Fibroblast of villous mesenchyme (primary cell): ENCODE data around the gene LUZP4. TPM values are rescaled to one million over a fixed set of nuclear protein-coding genes. Genes with fewer than 3 reads are reported as not detected.
"Not testable (repeated sequence)": the region's sequence is repeated elsewhere in the genome, so short reads cannot be mapped to it uniquely, and the experiment has no call there.

ENCODE experiments used
- DNase-seq: peaks from one replicate; pipeline ENCODE4 v3.0.0-alpha.2; 2010; ENCODE audit warnings: low read depth
- H3K4me3 ChIP-seq: 2 replicates; pipeline ENCODE4 v1.5.1; 2011; ENCODE audit warnings: low read depth, mild to moderate bottlenecking, low read length
- CTCF ChIP-seq: IDR thresholded peaks from 2 replicates; pipeline ENCODE4 v1.5.1; 2012; ENCODE audit warnings: low read depth, mild to moderate bottlenecking, low read length; ENCODE audit not compliant: insufficient read depth
- total RNA-seq: library from RNA; depleted of rRNA; stranded (reverse); fragments of >200 nt; gene quantifications from 2 replicates; pipeline ENCODE4 v1.2.3, GENCODE V29; 2012

Gene LUZP4
- total RNA-seq, 1 donor = not detected

DNA sequence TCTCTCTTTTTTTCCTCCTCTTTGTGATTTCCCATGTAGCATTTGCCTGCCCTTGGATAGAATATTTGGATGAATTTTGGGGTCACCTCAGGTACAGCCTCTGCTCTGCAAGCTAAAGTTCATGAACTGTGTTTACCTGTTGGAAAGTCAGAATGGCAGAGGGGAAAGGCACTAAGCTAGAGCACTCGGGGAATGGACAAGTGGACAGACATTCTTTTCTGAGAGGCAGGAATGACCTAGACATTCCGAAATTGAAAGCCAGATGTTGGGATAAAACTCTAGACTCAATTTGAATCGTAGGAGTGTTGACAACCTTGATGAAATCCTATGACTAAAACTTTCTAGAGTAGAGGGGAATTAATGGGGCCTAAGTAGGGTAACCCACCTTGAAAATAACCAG, 56.1 kb downstream of the LUZP4 start:
- no peak for DNase-seq

GRCh38 chrX:115346738-115347137, 57.2 kb downstream of the LUZP4 start:
- not testable (repeated sequence) for H3K4me3 ChIP-seq, DNase-seq

More for the DNA sequence above, 56.1 kb downstream of the LUZP4 start:
- no peak for TF ChIP-seq CTCF
- H3K4me3 ChIP-seq = no peak overlapping the region

DNA sequence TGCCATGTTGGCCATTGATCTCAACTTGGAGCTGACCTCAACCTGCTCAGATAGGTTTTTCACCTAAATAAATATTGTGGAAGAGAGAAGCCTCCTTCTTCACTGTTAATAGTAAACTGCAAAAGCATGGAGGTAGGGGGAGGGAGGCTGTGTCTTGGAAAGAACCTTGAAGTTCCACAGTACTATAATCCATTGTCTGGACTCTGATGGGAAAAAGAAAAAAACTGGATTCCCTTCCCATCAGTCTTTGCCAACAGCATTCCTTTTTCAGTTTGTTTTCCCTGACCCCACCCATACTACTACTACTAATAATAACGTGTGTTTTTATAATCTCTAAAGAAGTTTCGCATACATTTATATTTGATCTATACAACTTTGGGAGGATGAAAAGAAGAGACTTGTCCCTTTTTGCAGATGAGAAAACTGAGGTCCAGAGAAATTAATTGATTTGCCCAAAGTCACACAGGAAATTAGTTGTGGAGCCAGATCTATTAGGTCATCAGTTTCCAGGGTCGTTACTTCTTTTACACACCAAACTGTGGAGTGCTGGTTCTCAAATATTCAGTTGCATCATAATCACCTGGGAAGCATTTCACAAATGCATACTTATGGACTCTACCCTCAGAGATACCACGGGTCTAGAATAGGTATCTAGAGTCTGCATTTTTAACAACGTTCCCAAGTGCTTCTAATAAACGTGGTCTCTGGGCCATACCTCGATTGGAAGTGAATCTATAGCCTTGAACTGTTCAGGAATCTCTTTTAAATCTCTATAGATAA, 59.1 kb downstream of the LUZP4 start:
- no peak for TF ChIP-seq CTCF
- no peak for DNase-seq
- H3K4me3 ChIP-seq = no peak overlapping the region

GRCh38 chrX:115350711-115351381, 61.3 kb downstream of the LUZP4 start:
- DNase-seq = no peak
- no peak for TF ChIP-seq CTCF
- H3K4me3 ChIP-seq = no peak overlapping the region

- DNase-seq = no peak
- H3K4me3 ChIP-seq = no peak overlapping the region
- TF ChIP-seq CTCF = no peak
Measured at GRCh38 chrX:115356369-115356768, 66.9 kb downstream of the LUZP4 start.

Other genes starting within 250 kb of the LUZP4 start
- gene RBMXL3, start 100.3 kb upstream of the LUZP4 start, total RNA-seq = not detected in 2 replicates
- gene LRCH2, start 55.6 kb upstream of the LUZP4 start, total RNA-seq = 5.8 and 8.2 TPM in 2 replicates